ENCODE measurements around the gene VSIG1.

DNA sequence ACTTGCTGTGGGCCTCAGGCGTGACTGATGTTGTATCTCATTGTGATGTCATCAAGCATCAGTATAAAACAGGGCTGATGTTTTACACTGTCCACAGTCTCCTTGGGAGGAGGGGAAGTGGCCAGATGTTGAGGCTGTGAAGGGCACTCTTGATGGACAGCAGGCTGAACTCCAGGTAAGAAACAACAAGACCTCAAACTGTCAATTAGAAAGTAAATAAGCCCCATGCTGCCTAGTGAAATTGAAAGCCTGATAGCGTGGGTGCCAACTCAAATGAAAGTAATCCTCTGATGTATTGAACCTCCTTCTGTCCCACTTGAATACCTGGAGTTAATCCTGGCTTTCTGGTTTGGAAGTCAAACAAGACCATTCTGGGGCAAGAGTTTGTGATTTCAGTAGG is 19.7 kb downstream of the VSIG1 start:
- no peak for TF ChIP-seq EZH2 (IDR thresholded peaks at IDR 0.05; ENCODE audit: low read depth, unreplicated experiment)
- TF ChIP-seq, protein P1, sequence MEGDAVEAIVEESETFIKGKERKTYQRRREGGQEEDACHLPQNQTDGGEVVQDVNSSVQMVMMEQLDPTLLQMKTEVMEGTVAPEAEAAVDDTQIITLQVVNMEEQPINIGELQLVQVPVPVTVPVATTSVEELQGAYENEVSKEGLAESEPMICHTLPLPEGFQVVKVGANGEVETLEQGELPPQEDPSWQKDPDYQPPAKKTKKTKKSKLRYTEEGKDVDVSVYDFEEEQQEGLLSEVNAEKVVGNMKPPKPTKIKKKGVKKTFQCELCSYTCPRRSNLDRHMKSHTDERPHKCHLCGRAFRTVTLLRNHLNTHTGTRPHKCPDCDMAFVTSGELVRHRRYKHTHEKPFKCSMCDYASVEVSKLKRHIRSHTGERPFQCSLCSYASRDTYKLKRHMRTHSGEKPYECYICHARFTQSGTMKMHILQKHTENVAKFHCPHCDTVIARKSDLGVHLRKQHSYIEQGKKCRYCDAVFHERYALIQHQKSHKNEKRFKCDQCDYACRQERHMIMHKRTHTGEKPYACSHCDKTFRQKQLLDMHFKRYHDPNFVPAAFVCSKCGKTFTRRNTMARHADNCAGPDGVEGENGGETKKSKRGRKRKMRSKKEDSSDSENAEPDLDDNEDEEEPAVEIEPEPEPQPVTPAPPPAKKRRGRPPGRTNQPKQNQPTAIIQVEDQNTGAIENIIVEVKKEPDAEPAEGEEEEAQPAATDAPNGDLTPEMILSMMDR (conservative IDR thresholded peaks at IDR 0.05; ENCODE audit: low read depth in 2 of 2): no peak
- no peak for TF ChIP-seq JUNB (IDR thresholded peaks at IDR 0.05; ENCODE audit: unreplicated experiment)
- TF ChIP-seq, protein P2, sequence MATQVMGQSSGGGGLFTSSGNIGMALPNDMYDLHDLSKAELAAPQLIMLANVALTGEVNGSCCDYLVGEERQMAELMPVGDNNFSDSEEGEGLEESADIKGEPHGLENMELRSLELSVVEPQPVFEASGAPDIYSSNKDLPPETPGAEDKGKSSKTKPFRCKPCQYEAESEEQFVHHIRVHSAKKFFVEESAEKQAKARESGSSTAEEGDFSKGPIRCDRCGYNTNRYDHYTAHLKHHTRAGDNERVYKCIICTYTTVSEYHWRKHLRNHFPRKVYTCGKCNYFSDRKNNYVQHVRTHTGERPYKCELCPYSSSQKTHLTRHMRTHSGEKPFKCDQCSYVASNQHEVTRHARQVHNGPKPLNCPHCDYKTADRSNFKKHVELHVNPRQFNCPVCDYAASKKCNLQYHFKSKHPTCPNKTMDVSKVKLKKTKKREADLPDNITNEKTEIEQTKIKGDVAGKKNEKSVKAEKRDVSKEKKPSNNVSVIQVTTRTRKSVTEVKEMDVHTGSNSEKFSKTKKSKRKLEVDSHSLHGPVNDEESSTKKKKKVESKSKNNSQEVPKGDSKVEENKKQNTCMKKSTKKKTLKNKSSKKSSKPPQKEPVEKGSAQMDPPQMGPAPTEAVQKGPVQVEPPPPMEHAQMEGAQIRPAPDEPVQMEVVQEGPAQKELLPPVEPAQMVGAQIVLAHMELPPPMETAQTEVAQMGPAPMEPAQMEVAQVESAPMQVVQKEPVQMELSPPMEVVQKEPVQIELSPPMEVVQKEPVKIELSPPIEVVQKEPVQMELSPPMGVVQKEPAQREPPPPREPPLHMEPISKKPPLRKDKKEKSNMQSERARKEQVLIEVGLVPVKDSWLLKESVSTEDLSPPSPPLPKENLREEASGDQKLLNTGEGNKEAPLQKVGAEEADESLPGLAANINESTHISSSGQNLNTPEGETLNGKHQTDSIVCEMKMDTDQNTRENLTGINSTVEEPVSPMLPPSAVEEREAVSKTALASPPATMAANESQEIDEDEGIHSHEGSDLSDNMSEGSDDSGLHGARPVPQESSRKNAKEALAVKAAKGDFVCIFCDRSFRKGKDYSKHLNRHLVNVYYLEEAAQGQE (IDR thresholded peaks at IDR 0.05; ENCODE audit: unreplicated experiment): no peak
- TF ChIP-seq POLR2AphosphoS5 (IDR thresholded peaks at IDR 0.05; ENCODE audit: low read depth): no peak
- no peak for TF ChIP-seq STAT1 (IDR thresholded peaks at IDR 0.05; ENCODE audit: unreplicated experiment)
- no peak for TF ChIP-seq CREB1 (CRISPR knock-in tag; IDR thresholded peaks at IDR 0.05; ENCODE audit: low read depth)
- TF ChIP-seq, protein P3, sequence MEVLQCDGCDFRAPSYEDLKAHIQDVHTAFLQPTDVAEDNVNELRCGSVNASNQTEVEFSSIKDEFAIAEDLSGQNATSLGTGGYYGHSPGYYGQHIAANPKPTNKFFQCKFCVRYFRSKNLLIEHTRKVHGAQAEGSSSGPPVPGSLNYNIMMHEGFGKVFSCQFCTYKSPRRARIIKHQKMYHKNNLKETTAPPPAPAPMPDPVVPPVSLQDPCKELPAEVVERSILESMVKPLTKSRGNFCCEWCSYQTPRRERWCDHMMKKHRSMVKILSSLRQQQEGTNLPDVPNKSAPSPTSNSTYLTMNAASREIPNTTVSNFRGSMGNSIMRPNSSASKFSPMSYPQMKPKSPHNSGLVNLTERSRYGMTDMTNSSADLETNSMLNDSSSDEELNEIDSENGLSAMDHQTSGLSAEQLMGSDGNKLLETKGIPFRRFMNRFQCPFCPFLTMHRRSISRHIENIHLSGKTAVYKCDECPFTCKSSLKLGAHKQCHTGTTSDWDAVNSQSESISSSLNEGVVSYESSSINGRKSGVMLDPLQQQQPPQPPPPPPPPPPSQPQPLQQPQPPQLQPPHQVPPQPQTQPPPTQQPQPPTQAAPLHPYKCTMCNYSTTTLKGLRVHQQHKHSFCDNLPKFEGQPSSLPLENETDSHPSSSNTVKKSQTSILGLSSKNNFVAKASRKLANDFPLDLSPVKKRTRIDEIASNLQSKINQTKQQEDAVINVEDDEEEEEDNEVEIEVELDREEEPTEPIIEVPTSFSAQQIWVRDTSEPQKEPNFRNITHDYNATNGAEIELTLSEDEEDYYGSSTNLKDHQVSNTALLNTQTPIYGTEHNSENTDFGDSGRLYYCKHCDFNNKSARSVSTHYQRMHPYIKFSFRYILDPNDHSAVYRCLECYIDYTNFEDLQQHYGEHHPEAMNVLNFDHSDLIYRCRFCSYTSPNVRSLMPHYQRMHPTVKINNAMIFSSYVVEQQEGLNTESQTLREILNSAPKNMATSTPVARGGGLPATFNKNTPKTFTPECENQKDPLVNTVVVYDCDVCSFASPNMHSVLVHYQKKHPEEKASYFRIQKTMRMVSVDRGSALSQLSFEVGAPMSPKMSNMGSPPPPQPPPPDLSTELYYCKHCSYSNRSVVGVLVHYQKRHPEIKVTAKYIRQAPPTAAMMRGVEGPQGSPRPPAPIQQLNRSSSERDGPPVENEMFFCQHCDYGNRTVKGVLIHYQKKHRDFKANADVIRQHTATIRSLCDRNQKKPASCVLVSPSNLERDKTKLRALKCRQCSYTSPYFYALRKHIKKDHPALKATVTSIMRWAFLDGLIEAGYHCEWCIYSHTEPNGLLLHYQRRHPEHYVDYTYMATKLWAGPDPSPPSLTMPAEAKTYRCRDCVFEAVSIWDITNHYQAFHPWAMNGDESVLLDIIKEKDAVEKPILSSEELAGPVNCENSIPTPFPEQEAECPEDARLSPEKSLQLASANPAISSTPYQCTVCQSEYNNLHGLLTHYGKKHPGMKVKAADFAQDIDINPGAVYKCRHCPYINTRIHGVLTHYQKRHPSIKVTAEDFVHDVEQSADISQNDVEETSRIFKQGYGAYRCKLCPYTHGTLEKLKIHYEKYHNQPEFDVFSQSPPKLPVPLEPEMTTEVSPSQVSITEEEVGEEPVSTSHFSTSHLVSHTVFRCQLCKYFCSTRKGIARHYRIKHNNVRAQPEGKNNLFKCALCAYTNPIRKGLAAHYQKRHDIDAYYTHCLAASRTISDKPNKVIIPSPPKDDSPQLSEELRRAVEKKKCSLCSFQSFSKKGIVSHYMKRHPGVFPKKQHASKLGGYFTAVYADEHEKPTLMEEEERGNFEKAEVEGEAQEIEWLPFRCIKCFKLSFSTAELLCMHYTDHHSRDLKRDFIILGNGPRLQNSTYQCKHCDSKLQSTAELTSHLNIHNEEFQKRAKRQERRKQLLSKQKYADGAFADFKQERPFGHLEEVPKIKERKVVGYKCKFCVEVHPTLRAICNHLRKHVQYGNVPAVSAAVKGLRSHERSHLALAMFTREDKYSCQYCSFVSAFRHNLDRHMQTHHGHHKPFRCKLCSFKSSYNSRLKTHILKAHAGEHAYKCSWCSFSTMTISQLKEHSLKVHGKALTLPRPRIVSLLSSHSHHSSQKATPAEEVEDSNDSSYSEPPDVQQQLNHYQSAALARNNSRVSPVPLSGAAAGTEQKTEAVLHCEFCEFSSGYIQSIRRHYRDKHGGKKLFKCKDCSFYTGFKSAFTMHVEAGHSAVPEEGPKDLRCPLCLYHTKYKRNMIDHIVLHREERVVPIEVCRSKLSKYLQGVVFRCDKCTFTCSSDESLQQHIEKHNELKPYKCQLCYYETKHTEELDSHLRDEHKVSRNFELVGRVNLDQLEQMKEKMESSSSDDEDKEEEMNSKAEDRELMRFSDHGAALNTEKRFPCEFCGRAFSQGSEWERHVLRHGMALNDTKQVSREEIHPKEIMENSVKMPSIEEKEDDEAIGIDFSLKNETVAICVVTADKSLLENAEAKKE (CRISPR knock-in tag; IDR thresholded peaks at IDR 0.05): no peak
- no peak for TF ChIP-seq NANOG (IDR thresholded peaks at IDR 0.05; ENCODE audit: borderline replicate concordance)
- TF ChIP-seq EZH2phosphoT487 (IDR thresholded peaks at IDR 0.05; ENCODE audit: unreplicated experiment): no peak
- TF ChIP-seq ZNF331 (CRISPR knock-in tag; IDR thresholded peaks at IDR 0.05; ENCODE audit: low read depth): no peak
